ENCODE data around the gene SOX6.

The SOX6 gene

GRCh38 chr11:16114978-16115871 lies 241.1 kb downstream of the SOX6 start:
- intact Hi-C loops (cut with DNase I): no loop called here
- DNase-seq: no peak

GRCh38 chr11:16114431-16114830 lies 241.9 kb downstream of the SOX6 start:
- intact Hi-C loops (cut with DNase I): no loop called here
- DNase-seq: no peak

GRCh38 chr11:16111690-16112089 lies 244.7 kb downstream of the SOX6 start:
- DNase-seq: peak in 5 of 10 donors; percentile 5 to 55 (median 39)
- intact Hi-C loops (cut with DNase I): no loop called here

GRCh38 chr11:16110886-16111285 lies 245.5 kb downstream of the SOX6 start:
- no peak for DNase-seq
- intact Hi-C loops (cut with DNase I): no loop called here

GRCh38 chr11:16099343-16099900 lies 256.9 kb downstream of the SOX6 start:
- no peak for DNase-seq
- intact Hi-C loops (cut with DNase I): no loop called here

GRCh38 chr11:16098526-16099205 lies 257.7 kb downstream of the SOX6 start:
- intact Hi-C loops (cut with DNase I): no loop called here
- DNase-seq: no peak

- DNase-seq: no peak
- intact Hi-C loops (cut with DNase I): no loop called here
Measured at GRCh38 chr11:16097543-16097942, 258.8 kb downstream of the SOX6 start.

- no peak for DNase-seq
- intact Hi-C loops (cut with DNase I): no loop called here
Measured at GRCh38 chr11:16096336-16096735, 260.0 kb downstream of the SOX6 start.

GRCh38 chr11:16095756-16096155 lies 260.6 kb downstream of the SOX6 start:
- intact Hi-C loops (cut with DNase I): no loop called here
- no peak for DNase-seq

- DNase-seq: no peak
- intact Hi-C loops (cut with DNase I): no loop called here
Measured at GRCh38 chr11:16093889-16094653, 262.3 kb downstream of the SOX6 start.

GRCh38 chr11:16091862-16092261 lies 264.5 kb downstream of the SOX6 start:
- intact Hi-C loops (cut with DNase I): no loop called here

GRCh38 chr11:16089481-16089880 lies 266.9 kb downstream of the SOX6 start:
- intact Hi-C loops (cut with DNase I): no loop called here
- no peak for DNase-seq

More at GRCh38 chr11:16091862-16092261, 264.5 kb downstream of the SOX6 start:
- no peak for DNase-seq

GRCh38 chr11:16088774-16089173 lies 267.6 kb downstream of the SOX6 start:
- intact Hi-C loops (cut with DNase I): no loop called here
- DNase-seq: no peak

- no peak for DNase-seq
- intact Hi-C loops (cut with DNase I): no loop called here
Measured at GRCh38 chr11:16087886-16088285, 268.5 kb downstream of the SOX6 start.

GRCh38 chr11:16086229-16086819 lies 270.0 kb downstream of the SOX6 start:
- DNase-seq: peak in 2 of 10 donors; percentile 55
- intact Hi-C loops (cut with DNase I): no loop called here

GRCh38 chr11:16082095-16083055 lies 274.0 kb downstream of the SOX6 start:
- intact Hi-C loops (cut with DNase I): no loop called here
- no peak for DNase-seq

GRCh38 chr11:16081382-16082094 lies 274.8 kb downstream of the SOX6 start:
- no peak for DNase-seq
- intact Hi-C loops (cut with DNase I): no loop called here

GRCh38 chr11:16080688-16081381 lies 275.5 kb downstream of the SOX6 start:
- intact Hi-C loops (cut with DNase I): no loop called here
- DNase-seq: no peak
